22Rv1 (cell line): ENCODE results near the gene MRLN.

Experiments
- ZFX ChIP-seq: fragments of 450-650 bp; IDR thresholded peaks from 2 replicates; pipeline ENCODE4 v1.6.1; 2017; ENCODE audit warnings: antibody characterized with exemption, borderline replicate concordance
- TF ChIP-seq, protein P1 (sequence below): fragments of 450-650 bp; IDR thresholded peaks from 2 replicates; pipeline ENCODE4 v1.5.1; 2017; ENCODE audit warnings: mild to moderate bottlenecking

DNA sequence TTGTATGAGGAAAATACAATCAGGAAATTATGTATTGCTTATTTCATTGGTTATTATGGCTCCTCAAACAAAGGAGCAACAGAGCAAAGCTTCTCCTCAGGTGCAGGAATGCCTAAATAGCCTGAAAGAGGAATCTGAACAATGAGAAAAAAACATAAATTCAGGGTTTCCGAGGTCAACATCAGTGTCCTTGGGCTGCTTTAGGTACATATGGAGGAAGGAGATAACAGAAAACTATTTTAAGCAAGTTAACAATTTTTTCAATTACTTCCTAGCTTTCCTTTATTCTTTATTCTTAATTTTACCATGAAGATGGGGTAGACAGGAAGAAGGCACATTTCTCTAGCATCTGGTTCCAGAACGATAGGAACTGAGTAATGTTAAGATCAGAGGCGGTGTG is 57.6 kb downstream of the MRLN start:
- TF ChIP-seq, protein P1, sequence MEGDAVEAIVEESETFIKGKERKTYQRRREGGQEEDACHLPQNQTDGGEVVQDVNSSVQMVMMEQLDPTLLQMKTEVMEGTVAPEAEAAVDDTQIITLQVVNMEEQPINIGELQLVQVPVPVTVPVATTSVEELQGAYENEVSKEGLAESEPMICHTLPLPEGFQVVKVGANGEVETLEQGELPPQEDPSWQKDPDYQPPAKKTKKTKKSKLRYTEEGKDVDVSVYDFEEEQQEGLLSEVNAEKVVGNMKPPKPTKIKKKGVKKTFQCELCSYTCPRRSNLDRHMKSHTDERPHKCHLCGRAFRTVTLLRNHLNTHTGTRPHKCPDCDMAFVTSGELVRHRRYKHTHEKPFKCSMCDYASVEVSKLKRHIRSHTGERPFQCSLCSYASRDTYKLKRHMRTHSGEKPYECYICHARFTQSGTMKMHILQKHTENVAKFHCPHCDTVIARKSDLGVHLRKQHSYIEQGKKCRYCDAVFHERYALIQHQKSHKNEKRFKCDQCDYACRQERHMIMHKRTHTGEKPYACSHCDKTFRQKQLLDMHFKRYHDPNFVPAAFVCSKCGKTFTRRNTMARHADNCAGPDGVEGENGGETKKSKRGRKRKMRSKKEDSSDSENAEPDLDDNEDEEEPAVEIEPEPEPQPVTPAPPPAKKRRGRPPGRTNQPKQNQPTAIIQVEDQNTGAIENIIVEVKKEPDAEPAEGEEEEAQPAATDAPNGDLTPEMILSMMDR: no peak
- no peak for TF ChIP-seq ZFX
